ENCODE measurements around the gene MCC.
"Not testable (repeated sequence)": the region's sequence is repeated elsewhere in the genome, so short reads cannot be mapped to it uniquely, and the experiment has no call there.

The MCC gene

DNA sequence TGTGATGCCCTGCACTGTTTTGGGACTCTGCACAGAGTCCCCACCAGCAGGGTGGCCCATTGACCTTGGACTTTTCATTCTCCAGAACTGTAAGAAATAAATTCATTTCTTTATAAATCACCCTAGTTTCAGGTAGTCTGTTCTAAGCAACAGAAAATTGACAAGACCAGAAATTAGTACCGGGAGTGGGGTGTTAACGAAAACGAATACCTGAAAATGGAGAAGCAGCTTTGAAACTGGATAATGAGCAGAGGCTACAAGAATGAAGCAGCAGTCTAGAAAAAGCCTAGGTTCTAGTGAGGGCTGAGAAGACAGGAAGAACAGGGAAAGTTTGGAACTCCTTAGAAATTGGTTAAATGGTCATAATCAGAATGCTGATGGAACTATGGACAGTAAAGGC lies 2.1 kb upstream of the MCC start:
- no peak for DNase-seq (ENCODE audit: low read depth in 2 of 2)

DNA sequence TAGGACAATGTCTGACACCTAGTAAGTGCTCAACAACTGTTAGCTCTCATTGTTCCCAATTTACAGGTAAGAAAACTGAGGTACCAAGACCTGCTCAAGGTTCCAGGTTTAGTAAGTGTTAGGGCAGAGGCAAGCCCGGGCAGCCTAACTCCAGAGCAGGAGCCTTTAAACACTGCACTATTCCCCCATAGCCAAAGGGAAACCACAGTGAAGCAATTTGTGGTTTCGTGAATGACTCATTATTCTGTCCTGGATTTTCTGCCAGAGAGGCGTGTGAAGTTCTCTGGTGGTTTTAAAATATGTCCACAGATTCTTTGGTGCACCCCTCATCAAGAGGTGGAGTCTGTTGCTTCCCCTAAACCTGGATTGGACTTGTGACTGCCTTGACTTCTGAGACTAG lies 1.0 kb upstream of the MCC start:
- DNase-seq (ENCODE audit: low read depth in 2 of 2) = no peak

DNA sequence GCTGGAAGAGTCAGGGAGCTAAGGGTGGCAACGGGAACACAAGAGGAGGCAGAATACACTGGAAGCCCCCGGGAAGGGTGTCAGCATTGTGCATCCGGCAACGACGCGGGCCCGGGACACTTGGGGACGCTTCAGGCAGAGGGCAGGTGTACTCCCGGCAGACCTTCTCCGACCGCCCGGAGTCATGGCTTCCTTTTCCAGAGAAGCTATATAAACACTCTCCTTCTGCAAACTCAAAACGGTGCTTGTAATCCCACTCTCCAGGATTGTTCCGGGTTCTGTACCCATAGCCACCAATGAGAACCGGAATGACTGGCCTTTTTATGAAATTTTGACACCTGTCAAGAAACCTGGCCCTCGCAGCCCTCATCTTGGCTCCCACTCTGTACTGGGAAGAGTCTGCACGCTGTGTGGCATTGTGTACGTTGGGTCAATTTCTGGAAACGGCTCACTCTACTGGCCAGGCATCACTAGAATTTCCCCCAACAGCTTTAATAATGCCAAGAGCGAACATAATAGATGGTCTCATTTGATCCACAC lies 462 bp upstream of the MCC start:
- no peak for DNase-seq (ENCODE audit: low read depth in 2 of 2)

DNA sequence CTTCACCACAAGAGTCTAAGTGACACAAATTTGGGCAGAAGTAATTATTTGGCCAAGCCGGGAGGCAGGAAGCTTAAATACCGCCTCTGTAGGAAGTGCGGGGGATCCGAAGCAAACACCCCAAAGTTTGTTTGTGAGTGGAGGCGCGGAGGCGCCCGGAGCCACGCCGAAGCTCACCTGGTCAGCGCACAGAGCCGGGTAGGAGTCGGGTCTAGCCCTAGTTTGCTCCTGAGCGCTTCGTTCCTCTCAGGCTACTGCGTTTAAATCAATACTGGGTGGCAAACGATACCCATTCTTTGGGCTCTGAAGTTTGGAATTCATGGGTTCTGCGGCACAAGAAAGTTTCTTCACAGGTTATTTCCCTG lies 855 bp downstream of the MCC start:
- DNase-seq (ENCODE audit: low read depth in 2 of 2) = no peak

DNA sequence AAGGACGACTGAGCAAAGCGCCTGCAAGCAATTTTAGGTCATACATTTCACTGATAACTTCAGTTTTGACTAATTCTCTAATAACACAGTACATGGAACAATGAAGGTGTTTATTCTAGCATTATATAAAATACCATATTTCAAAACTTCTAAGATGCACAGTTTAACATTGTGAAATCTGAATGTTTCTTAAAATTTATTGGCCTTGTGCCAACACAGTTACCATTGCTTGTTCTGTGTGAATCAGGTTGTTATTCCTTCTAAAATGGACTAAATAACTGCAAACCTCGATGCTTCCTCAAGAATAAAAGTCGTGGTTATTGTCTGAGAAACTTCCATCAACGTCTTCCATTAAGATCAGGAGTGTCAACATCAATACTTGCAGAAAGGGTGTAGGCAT lies 8.0 kb downstream of the MCC start:
- no peak for DNase-seq (ENCODE audit: low read depth in 2 of 2)

DNA sequence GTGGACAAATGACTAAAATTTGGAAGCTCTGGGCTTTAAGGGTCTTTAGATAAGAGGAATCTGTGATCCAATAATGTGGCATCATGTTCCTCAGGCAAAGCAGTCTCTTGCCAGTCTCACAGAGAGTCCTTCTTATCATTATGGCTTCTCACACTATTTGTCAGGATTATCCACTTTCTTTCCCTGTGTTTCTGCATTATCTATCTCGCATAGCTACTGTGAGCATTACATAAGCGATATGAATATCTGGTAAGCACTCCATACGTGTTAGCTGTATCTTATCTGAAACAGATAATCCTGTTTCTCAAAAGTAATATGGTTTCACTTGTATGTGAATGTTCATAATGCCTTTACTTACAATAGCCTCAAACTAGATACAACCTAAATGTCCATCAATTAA lies 9.6 kb downstream of the MCC start:
- DNase-seq (ENCODE audit: low read depth in 2 of 2) = no peak

DNA sequence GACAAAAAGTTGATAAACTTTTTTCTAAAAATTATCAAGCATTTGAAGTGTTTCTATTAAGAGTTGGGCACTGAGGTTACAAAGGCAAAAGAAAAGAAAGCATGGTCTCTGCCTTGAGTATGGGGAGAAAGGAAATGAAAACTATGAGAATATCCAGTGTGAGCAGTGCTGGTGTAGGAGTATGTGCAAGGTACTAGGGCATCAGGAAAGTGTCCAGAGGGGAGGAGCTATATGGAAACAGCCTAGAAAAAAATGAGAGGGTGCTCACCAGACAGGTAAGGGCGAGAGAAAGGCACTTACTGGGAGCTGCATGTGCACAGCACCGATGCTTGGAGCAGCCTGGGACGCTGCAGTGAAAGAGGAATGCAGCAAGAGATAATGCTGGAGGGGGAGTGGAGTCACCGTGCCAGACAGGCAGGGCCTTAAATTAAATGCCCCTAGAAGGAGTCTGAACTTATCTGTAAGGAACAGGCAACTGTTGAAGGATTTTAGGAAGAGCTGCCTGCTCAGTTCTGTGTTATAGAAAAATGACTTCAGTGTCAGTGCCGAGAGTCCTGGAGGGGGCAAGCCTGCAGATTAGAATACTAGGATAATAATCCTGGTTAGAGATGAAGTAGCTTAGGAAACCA lies 14.0 kb downstream of the MCC start:
- no peak for DNase-seq (ENCODE audit: low read depth in 2 of 2)

DNA sequence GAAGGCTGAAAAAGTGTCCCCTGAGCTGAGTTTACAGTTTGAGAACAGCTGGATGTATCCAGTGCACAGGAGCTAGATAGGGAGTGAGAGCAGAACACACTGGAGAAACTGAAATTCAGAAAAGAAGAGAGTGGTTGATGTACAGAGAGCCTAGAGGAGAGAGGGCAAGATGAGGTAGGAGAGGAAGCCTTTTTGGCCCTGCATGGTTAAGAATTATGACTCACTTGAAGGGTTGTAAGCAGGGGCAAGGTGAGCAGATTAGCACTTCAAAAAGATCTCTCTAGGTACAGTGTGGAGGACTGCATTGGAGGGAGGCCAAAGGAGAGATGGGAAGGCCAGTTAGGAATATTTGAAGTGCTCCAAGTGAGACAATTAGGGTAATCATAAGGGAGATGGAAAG lies 25.2 kb downstream of the MCC start:
- no peak for DNase-seq (ENCODE audit: low read depth in 2 of 2)

DNA sequence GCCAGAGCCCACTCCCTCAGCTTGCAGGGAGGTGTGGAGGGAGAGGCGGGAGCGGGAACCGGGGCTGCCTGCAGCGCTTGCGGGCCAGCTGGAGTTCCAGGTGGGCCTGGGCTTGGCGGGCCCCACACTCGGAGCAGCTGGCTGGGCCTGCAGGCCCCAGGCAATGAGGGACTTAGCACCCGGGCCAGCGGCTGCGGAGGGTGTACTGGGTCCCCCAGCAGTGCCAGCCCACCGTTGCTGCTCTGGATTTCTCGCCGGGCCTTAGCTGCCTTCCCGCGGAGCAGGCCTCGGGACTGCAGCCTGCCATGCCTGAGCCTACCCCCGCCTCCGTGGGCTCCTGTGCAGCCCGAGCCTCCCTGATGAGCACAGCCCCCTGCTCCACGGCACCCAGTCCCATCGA lies 31.1 kb downstream of the MCC start:
- not testable (repeated sequence) for DNase-seq (ENCODE audit: low read depth in 2 of 2)

DNA sequence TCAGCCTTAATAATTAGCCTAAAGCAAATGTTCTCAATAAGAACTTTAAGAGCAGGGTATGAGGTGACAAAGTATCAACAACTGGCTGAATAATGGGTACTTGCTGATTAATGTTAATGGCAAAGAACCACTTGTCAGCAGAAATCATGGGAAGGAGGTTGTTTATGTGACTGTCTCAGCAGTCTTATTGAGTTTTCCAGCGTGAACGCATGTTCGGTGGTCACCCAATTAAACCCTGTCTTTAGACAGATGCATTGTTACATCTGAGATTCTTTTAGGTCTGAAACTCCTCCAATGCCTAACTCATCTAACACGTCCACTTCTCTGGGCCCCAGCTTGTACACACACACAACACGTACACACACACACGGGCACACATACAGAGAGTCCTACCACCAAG lies 35.3 kb downstream of the MCC start:
- DNase-seq (ENCODE audit: low read depth in 2 of 2) = no peak

DNA sequence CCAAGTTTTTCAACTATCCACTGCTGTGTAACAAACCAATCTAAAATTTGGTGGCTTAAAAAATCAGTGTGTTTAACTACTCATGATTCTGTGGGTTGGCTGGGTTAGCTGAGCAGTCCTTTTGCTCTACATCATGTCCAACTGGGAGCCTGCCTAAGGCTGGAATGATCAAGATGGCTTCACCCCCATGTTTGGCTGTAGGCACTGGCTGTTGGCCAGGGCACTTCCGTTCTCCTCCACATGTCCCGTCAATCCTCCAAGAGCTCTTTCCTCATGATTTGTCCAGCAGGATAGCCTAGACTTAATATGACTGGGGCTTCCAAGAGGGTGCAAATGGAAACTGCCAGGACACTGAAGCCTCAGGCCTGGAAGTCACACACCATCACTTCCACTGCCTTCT lies 36.5 kb downstream of the MCC start:
- DNase-seq (ENCODE audit: low read depth in 2 of 2) = no peak

DNA sequence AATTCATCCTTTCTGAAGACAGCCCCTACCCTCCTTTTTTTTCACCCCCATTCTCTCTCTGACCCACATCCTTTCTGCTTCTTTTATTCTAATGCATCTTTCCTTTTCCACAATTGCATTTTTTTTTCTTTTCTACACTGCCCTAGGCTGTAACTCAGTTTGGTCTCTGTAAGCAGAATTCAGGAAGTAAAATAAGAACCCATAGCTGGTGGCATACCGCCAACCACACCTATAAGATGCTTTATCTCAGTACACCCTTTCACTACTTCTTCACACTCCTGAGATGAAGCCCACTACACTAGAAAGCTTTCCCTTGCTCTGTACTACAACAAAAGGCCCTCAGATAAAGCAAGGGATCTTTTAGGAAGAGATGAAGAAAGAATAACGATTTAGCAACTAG lies 37.3 kb downstream of the MCC start:
- no peak for DNase-seq (ENCODE audit: low read depth in 2 of 2)

DNA sequence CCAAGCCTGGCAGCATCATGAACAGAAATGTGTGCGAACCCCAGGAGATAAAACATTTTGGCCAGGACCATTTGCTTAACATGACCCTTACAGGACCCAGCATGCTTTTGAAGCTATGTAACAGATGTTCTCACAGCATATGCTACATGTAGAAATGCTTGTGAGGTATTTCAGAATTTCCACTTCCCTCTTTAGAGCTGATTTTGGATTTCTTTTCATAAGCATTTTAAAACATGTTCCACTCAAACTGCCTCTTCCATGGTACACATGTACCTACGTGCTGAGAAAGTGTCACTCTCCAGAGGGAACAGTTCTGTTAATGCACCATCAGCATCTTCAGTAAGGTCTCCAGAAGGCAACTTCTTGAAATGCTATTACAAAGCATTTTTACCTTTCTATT lies 37.8 kb downstream of the MCC start:
- DNase-seq (ENCODE audit: low read depth in 2 of 2) = no peak

DNA sequence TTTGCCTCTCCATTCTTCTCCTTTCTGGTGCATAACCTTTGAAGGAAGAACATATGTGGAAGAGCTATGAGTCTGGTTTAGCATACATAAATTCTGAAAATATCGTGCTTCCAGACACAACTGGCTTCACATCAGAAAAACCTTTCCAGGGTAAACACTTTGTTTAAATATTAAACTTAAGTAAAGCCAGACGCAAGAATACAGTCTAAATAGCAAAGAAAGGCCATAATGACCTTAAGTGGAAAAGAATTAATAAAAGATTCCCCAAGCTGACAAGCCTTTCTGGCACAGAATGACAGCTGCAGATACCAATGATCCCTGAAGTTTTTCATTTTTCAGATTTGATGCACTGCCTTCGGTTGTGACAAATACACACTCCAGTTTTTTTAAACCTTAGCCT lies 40.0 kb downstream of the MCC start:
- no peak for DNase-seq (ENCODE audit: low read depth in 2 of 2)

DNA sequence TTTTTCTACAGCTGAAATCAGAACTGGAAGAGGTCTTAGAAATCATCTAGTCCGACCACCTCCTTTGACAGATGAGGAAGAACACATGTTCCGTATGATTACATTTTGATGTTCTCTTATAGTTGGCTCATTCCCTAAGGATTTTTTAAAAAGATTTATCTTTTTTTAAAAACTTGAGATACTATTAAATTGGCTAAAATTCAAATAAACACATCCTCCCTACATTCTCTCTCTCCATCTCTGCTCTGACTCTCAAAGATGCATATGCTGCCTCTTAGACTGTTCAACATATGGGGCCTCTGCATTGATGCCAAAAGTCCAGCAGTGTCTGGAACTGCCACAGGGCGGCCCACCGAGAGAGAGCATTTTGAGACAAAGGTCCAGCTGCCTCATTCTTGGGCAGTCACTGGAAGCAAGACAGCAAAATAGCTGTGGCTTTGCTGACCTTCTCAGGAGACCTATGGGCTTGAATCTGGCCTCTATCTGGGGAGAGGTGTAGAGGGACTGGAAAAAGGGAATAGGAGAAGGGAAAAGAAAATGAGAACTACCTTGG lies 40.7 kb downstream of the MCC start:
- no peak for DNase-seq (ENCODE audit: low read depth in 2 of 2)

DNA sequence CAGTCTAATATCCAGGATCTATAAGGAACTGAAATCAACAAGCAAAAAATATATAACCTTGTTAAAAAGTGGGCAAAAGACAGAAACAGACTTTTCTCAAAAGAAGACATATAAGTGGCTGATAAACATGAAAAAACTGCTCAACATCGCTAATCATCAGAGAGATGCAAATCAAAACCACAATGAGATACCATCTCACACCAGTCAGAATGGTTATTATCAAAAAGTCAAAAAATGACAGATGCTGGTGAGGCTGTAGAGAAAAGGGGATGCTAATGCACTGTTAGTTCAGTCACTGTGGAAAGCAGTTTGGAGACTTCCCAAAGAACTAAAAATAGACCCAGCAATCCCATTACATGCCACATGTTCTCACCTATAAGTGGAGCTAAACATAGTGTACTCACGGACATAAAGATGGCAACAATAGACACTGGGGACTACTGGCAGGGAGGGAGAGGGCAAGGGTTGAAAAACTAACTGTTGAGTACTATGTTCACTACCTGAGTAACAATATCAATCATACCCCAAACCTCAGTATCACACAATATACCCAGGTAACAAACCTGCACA lies 41.8 kb downstream of the MCC start:
- DNase-seq (ENCODE audit: low read depth in 2 of 2) = no peak

DNA sequence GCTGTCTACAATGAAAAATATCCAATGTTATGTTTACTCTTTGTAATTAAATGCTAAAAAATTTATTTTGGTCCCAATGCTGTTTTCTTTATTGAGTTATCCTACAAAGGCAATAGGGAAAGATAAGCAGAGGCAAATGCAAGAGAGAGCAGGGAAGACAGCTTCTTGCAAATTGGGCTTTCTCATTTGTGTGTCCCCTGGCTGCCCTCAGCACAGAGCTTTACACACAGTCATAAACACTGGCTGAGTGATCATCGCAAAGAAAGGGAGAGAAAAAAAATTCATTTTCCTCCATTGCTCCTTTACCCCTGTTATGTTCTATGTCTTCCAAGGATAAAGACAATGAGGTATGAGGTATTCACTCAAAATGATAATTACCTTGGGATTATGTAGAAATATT lies 51.1 kb downstream of the MCC start:
- no peak for DNase-seq (ENCODE audit: low read depth in 2 of 2)

DNA sequence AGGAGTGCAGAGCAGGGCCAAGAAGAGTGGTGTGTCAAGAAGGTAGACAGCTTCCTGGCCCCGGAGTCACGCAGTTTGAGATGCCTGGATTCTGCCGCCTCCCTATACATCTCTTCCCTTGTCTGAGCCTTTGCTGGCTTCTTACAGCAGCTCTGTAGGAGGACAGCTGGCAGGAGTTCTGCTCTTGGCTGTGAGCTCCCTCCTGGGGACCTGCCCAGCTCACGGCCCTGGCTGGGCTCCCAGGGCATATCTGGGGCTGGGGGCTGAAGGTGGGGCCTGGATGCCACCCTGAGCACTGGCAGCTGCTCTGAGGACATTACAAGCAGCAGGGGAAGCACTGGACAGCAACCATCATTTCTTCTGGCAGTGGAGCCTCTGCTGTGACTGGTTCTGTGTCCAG lies 52.7 kb downstream of the MCC start:
- no peak for DNase-seq (ENCODE audit: low read depth in 2 of 2)

DNA sequence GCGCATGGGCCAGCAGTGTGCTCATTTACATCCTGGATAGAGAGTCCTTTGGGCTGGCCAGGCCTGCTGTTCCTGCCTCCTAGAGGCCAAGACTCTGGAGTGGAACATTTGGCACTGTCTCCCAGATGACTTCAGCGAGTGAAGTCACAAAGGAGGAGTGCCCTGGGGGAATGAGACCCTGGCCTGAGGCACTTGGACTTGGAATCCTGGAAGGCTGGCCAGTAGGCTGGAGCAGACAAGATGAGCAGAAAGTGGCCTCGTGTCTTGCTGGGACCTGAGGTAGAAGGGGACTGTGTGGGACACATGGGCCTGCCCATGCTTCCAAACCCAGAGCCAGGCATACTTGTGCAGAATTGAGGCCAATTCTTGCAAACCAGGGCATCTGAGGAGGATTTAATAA lies 53.4 kb downstream of the MCC start, which contains the start of gene TSSK1B:
Gene TSSK1B, minus strand, starts transcription at position 101 of the 400 bp plus-strand sequence. CDS start 150 bp downstream, outside the sequence.
- no peak for DNase-seq (ENCODE audit: low read depth in 2 of 2)

DNA sequence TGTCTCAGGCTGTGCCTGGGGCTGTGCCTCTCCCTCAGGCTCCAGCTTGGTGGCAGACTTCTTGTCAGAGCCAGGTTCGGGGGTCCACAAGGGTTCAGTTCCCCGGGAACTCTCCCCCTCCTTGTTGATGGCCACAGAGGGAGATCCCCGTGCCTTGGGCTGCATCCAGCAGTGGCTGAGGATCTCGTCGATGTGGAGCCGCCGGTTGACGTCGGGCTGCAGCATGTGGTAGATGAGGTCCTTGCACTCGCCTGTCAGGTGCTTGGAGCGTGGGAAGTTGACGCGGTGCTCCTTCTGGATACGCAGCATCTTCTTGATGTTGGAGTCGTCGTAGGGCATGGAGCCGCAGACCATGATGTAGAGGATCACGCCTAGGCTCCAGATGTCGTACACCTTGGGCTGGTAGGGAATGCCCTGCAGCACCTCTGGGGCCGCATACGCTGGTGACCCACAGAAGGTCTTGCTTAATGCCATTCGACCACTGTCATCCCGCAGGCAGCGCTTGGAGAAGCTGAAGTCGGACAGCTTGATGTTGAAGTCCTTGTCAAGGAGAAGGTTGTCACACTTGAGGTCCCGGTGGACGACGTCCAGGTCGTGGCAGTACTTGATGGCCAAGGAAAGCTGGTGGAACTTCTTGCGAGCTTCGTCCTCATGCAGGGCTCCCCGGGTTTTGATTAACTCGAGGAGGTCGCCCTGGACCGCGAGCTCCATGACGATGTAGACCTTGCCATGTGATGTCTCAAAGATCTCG lies 54.2 kb downstream of the MCC start:
- DNase-seq (ENCODE audit: low read depth in 2 of 2) = no peak

DNA sequence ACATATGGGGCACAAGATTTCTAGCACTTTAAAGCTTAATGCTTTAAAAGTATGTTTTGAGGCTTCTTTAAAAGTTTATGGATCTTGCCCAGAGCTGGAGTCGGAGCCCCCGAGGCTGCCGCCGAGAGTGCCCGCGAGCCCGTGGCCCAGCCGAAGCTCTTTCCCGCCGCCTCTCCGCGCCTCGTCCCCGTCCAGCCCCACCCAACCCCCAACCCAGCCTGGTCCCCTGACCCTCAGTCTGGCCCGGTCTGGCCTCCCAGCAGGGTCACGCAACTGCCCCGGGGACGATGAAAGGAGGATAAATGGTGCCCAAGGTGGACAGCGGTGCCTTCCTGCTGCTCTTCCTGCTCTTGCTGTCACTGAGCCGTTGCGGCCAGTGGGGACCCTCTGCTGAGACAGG lies 55.2 kb downstream of the MCC start:
- no peak for DNase-seq (ENCODE audit: low read depth in 2 of 2)

DNA sequence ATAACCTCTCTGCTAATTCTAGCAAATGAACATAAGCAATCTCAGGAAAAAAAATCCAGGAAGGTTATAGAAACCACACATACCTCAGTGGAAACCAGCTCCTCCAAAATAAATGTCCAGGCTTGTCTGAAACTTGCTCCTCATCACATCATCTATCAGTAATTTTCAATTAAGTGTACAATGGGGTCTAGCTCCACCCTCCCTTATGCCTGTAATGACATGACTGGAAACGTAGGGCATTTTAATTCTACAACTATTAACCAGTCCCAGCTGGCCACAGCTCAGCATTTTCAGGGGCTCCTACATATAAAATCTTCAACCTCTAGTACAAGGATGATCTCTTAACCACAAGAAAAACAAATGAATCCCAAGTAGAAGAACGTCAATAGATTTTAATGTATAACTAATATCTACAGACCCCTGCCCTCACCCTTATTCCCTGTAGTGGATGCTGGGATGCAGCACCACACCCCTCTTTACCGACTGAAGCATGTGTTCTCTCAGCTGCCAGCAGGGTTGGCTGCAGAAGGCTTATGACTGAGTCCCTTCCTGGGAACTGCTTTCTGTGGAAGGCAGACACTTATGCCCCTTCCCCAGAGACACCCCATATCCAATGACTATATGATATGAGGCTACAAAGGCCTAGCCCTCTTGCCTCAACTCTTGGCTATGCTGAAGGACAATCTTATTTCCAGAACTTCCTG lies 60.2 kb downstream of the MCC start:
- DNase-seq (ENCODE audit: low read depth in 2 of 2) = no peak
